Suppressor macrophage (primary cell): ENCODE data around the gene ARID1A.

Source experiments
- DNase-seq, 4 experiments: peaks; one replicate each; pipeline ENCODE4 v3.0.0-alpha.2; 2020 to 2022

ARID1A gene

GRCh38 chr1:26828411-26828991, 132.7 kb downstream of the ARID1A start:
- peak; percentile 77 to 90 (median 86) for DNase-seq

GRCh38 chr1:26829184-26829911, 133.5 kb downstream of the ARID1A start:
- DNase-seq, result peak in 3 of 4 experiments; percentile 41 to 60 (median 52)

GRCh38 chr1:26831059-26831458, 135.2 kb downstream of the ARID1A start:
- DNase-seq, result no peak
